ENCODE results near the gene GPS1. TPM values are rescaled to one million over a fixed set of nuclear protein-coding genes. Genes with fewer than 3 reads are reported as not detected.

Gene GPS1
- total and polyA plus RNA-seq, 9 of the 15 experiments (the other 6 are each of a cell fraction or from before 2014, with no cell fraction given) = 3.1 to 167 (median 69.9) TPM

GRCh38 chr17:82022310-82022980 lies 29.3 kb upstream of the GPS1 start, which contains the start of gene CENPX (continued):
- TF ChIP-seq ZBTB11 (CRISPR knock-in tag; IDR thresholded peaks at IDR 0.05) (peak in 1 of 3 experiments; percentile 52; a peak in 1 of 6 replicates), MNT (conservative IDR thresholded peaks at IDR 0.05) (peak; percentile 49 to 86; a peak in 2 of 4 replicates), SAFB2 (IDR thresholded peaks at IDR 0.05; ENCODE audit: borderline replicate concordance, low read depth, low read length, severe bottlenecking) (no peak), MAZ (CRISPR knock-in tag; conservative IDR thresholded peaks at IDR 0.05 in 1 of 2, IDR thresholded peaks at IDR 0.05 in 1 of 2) (peak in 1 of 2 experiments; percentile 72; a peak in 2 of 4 replicates), SMAD1 (IDR thresholded peaks at IDR 0.05; ENCODE audit: low read depth, low read length, partially characterized antibody) (no peak), XRCC4 (IDR thresholded peaks at IDR 0.05; ENCODE audit: extremely low read depth, insufficient read depth, insufficient read length) (no peak), SRSF1 (IDR thresholded peaks at IDR 0.05; ENCODE audit: low read depth, low read length) (0 out of 2 replicates have a peak, but pooled peaks have one; percentile 76), ZNF717 (CRISPR knock-in tag; IDR thresholded peaks at IDR 0.05) (no peak), ZNF780A (CRISPR knock-in tag; IDR thresholded peaks at IDR 0.05) (no peak), SLC30A9 (CRISPR knock-in tag; IDR thresholded peaks at IDR 0.05) (no peak), DEAF1 (CRISPR knock-in tag; IDR thresholded peaks at IDR 0.05) (no peak), GABPB2 (CRISPR knock-in tag; conservative IDR thresholded peaks at IDR 0.05) (no peak), FIP1L1 (IDR thresholded peaks at IDR 0.05; ENCODE audit: low read depth, low read length, poor library complexity, severe bottlenecking) (peak; percentile 30), FOXK2 (conservative IDR thresholded peaks at IDR 0.05 in 1 of 2, IDR thresholded peaks at IDR 0.05 in 1 of 2; ENCODE audit: low read depth in 2 of 2) (no peak), CBX1 (IDR thresholded peaks at IDR 0.05; ENCODE audit: low read depth) (no peak)

Data from K562 (cell line).